Stomach smooth muscle (tissue), 2 donors: Measurements from ENCODE around the gene FARP1.

Source experiments
- H3K27ac ChIP-seq: one replicate; pipeline ENCODE4 v1.7.0; 2013; ENCODE audit warnings: mild to moderate bottlenecking, low read length, inconsistent platforms
- H3K27me3 ChIP-seq, 2 donors: one replicate each; pipeline ENCODE4 v1.7.0; 2013; ENCODE audit warnings: low read length in 2 of 2; ENCODE audit not compliant: insufficient read depth in 2 of 2, control insufficient read depth in 1 of 2
- H3K36me3 ChIP-seq, 2 donors: one replicate each; pipeline ENCODE4 v1.7.0; 2013; ENCODE audit warnings: low read length in 2 of 2; ENCODE audit not compliant: control insufficient read depth in 2 of 2, insufficient read depth in 2 of 2
- H3K4me1 ChIP-seq: one replicate; pipeline ENCODE4 v1.7.0; 2013; ENCODE audit warnings: low read length; ENCODE audit not compliant: control insufficient read depth, insufficient read depth
- H3K4me3 ChIP-seq, 2 donors: one replicate each; pipeline ENCODE4 v1.7.0; 2013; ENCODE audit warnings: low read length in 2 of 2
- H3K9ac ChIP-seq, 2 donors: one replicate each; pipeline ENCODE4 v1.7.0; 2013; ENCODE audit warnings: low read length in 2 of 2, mild to moderate bottlenecking in 1 of 2
- H3K9me3 ChIP-seq, 2 donors: one replicate each; pipeline ENCODE4 v1.7.0; 2013; ENCODE audit warnings: low read length in 2 of 2; ENCODE audit not compliant: control insufficient read depth in 2 of 2
- donor health status: healthy.
- donor health status: Pancreatic carcinoma.

FARP1 gene

DNA sequence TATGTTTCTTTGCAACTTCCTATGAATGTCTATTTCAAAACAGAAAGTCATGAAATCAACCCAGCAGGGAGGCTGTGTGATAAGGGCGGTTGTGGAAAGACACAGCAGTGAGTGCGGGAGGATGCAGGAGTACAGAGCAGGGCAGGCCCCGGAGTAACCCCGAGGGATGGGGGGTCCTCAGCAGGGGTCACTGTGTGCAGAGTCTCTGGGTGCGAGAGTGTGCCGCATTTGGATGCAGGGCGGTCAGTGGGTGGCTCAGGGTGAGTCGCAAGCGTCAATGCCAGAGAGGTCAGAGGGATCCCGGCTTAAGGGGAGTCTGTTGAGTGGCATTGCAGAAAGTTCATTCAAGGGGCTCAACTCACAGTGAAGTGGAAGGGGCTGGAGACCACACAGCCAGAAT, 286.2 kb downstream of the FARP1 start:
- no peaks in the 10 kb centered on the region for H3K27me3 ChIP-seq
- H3K9ac ChIP-seq: no peak overlapping the region
- no peak overlapping the region for H3K4me3 ChIP-seq
- H3K4me1 ChIP-seq: no peaks in the 10 kb centered on the region
- peaks cover 11 to 22% of the 10 kb centered on the region in 2 donors for H3K36me3 ChIP-seq
- H3K9me3 ChIP-seq: no peaks in the 10 kb centered on the region
- H3K27ac ChIP-seq: no peak overlapping the region

DNA sequence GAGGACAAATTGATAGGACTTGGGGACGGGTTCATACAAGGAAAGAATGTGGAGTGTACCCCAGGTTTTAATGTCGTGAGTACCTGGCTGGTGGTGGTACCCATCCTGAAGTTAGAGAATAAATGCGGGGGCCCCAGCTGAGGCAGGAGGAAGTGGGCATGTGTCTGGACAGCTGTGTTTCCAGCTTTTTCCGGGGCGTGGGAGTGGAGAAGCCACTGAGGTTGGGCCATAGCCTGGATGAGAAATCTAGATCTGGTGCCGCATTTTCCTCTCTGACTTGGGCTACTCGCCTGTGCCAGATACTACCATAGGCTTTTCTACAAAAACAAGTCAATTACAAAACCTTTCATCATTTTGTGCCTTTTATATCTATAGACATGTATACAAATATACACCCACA, 286.6 kb downstream of the FARP1 start:
- Histone ChIP-seq H3K4me1 (no peaks in the 10 kb centered on the region), H3K9ac (no peak overlapping the region), H3K4me3 (no peak overlapping the region), H3K36me3 (peaks cover 11 to 19% of the 10 kb centered on the region in 2 donors), H3K27ac (no peak overlapping the region), H3K27me3 (no peaks in the 10 kb centered on the region), H3K9me3 (no peaks in the 10 kb centered on the region)

DNA sequence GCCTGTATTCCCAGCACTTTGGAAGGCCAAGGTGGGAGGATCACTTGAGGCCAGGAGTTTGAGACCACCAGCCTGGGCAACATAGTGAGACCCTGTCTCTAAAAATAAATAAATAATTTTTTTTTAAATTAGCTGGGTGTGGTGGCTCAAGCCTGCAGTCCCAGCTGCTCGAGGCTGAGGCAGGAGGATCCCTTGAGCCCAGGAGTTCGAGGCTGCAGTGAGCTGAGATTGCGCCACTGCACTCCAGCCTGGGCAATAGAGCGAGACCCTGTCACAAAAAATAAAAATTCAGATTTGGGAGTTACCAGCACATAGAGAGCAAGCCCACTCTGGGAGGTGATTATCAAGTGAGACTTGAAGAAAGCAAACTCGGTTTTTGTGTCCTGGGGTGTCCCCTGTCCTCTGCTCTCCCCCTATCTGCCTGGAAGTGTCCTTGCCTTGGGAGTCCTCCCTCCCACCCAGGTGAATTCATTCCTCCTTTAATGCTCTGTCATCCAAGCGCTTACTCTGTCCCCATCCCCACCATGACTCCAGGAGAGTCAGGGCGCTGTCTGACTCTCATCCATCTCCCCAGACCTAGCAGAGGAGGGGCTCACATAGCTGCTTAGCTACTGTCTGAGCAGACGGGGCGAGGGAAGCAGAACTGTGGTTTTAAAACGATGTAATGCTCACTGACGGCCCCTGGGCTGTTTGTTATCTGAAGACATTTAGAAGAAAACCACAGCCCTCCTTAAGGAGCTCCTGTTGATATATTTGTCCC, 287.3 kb downstream of the FARP1 start:
- Histone ChIP-seq H3K9me3 (no peaks in the 10 kb centered on the region), H3K4me3 (no peak overlapping the region), H3K36me3 (peaks cover 11 to 19% of the 10 kb centered on the region in 2 donors), H3K4me1 (no peaks in the 10 kb centered on the region), H3K27me3 (no peaks in the 10 kb centered on the region), H3K9ac (no peak overlapping the region), H3K27ac (no peak overlapping the region)

DNA sequence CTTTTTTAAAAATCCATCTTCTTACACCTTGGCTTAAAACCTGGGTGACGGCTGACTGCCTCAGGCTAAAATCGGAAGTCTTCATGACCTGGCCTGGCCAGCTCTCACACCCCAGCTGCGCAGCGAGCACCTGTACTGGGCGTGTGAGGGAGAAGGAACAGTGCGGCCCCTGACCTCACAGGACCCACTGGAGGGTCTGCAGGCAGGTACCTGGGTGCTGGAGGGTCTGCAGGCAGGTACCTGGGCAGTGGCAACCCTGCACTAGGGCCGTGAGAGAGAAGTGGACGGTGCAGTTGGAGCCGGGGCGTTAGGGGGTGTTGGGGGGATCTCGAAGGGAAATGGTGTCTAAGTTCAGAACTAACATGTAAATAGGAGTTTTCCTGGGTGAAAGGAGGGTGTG, 289.7 kb downstream of the FARP1 start:
- no peak overlapping the region for H3K4me3 ChIP-seq
- H3K9ac ChIP-seq: no peak overlapping the region
- H3K27me3 ChIP-seq: no peaks in the 10 kb centered on the region
- no peaks in the 10 kb centered on the region for H3K9me3 ChIP-seq
- H3K4me1 ChIP-seq: no peaks in the 10 kb centered on the region
- H3K27ac ChIP-seq: no peak overlapping the region
- peaks cover 11 to 18% of the 10 kb centered on the region in 2 donors for H3K36me3 ChIP-seq

DNA sequence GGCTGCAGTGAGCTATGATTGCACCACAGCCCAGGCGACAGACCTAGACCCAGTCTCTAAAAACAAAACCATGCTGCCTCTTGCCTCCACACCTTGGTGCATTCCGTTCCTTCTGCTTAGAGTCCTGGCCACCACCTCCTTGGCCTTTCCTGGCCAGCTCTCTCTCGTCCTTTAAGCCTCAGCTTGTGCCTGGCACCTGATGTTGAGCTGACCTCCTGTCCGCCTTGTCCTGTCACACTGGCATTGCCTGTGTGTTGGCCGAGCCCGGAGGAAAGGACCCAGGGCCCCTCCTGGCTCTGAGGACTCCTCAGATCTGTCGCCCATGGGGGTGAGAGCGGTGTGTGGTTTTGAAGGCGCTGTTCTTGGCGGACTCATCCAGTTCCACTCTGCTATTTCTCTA, 290.8 kb downstream of the FARP1 start:
- Histone ChIP-seq H3K27ac (no peak overlapping the region), H3K9me3 (no peaks in the 10 kb centered on the region), H3K27me3 (no peaks in the 10 kb centered on the region), H3K36me3 (peaks cover 5 to 17% of the 10 kb centered on the region in 2 donors), H3K9ac (no peak overlapping the region), H3K4me3 (no peak overlapping the region), H3K4me1 (no peaks in the 10 kb centered on the region)

DNA sequence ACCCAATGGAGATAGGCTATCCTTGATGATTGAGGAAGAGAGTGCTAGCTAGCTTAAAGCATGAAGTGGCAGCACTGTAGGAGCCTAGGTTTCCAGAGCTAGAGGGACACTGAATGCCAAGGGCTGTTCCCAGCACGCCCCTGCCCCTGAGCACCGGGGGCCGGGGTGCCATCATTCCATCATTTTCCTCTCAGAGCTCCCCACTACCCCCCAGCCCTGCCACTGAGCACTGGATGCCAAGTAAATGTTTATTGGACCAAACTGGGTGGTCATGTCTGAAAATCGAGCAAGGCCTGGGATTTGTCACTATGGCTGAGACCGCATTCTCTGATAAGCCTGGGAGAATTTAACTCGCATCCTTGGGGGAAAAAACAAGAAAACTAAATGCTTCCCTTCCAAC, 291.2 kb downstream of the FARP1 start:
- no peaks in the 10 kb centered on the region for H3K4me1 ChIP-seq
- no peak overlapping the region for H3K27ac ChIP-seq
- no peaks in the 10 kb centered on the region for H3K27me3 ChIP-seq
- no peak overlapping the region for H3K4me3 ChIP-seq
- no peaks in the 10 kb centered on the region for H3K9me3 ChIP-seq
- no peak overlapping the region for H3K9ac ChIP-seq
- H3K36me3 ChIP-seq: peaks cover 3 to 19% of the 10 kb centered on the region in 2 donors

DNA sequence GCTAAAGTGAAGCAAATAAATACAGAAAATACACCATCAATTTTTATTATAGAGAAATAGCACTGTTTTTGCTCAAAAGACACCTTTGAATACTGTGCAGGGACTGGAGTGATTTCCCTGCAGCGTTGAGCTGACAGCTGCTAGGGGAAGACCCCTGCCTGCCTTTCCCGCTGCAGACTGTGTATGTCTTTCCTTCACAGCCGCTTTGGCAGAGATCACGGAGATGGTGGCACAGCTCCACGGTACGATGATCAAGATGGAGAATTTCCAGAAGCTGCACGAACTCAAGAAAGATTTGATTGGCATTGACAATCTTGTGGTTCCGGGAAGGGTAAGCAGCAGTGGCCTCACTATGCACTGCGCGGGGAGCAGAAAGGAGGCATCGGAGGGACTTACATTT, 292.5 kb downstream of the FARP1 start:
- Histone ChIP-seq H3K9me3 (no peaks in the 10 kb centered on the region), H3K4me3 (no peak overlapping the region), H3K9ac (no peak overlapping the region), H3K27me3 (no peaks in the 10 kb centered on the region), H3K27ac (no peak overlapping the region), H3K36me3 (peaks cover 6 to 27% of the 10 kb centered on the region in 2 donors), H3K4me1 (no peaks in the 10 kb centered on the region)

DNA sequence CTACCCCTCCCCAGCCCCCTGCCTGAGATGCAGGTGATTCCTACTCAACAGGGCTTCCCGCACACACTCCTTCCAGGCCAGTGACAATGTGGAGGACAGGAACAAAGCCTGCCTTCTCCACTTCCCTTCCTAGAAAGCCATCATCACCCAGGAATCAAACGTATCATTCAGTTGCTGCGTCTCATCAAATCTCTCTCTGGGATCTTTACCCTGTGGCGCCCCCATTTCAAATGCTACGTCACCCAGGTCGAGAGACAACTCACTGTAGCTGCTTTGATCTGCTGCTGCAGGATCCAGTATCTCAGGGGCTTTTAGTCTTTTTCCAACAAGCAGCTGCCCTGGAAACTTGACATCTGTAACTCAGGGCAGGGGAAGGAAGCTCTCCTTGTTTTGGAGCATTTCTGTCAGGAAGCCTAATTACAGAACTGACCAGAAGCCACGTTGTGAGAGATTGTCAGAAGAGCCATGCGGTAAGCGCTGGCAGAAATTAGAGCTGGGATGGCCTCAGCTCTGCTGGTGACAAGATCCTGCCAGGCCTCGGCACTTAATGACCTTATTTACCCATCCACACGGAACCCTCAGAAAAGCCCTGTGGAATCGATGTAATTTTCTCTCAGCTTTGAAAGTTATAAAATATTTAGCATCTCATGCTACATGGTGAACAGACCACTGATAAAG, 293.5 kb downstream of the FARP1 start:
- H3K9ac ChIP-seq: no peak overlapping the region
- H3K36me3 ChIP-seq: peaks cover 7 to 30% of the 10 kb centered on the region in 2 donors

DNA sequence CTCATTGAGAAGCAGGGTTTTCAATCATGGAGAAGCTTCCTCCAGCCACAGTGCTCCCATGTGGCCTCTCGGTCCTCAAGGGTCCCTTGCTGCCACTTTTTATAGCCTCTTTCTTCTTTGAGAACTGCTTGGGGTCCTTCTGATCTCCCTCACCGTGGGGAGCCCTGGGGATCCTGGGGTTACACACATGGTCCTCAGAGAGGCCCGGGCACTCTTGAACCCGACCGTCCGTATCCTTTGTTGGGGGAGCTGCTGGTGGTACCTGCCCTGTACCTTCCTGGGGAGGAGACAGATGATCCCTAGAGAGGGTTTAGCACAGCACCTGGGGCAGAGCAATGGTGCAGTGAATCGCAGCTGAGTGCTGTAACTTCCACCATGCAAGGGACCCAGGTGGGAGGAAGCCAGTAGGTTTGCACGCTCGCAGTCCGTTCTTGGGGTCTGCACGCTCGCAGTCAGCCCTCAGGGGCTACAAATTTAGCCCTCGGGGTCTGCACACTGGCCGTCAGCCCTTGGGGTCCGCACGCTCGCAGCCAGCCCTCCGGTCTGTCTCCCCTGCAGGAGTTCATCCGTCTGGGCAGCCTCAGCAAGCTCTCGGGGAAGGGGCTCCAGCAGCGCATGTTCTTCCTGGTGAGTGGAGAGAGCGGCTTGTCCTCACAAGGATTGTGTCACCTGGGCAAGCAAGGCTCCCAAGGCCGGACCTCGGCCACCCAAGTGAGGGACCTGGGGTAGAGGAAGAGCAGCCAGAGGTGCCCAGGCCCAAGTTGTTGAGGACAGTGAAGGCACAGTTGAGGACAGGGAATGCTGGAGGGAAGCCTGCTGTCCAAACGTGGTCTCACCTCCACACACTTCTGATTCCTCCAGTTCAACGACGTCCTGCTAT, 295.6 kb downstream of the FARP1 start:
- no peak overlapping the region for H3K4me3 ChIP-seq

More for the DNA sequence above, 293.5 kb downstream of the FARP1 start:
- Histone ChIP-seq H3K27me3 (no peaks in the 10 kb centered on the region), H3K9me3 (no peaks in the 10 kb centered on the region), H3K4me1 (no peaks in the 10 kb centered on the region), H3K4me3 (no peak overlapping the region), H3K27ac (no peak overlapping the region)

DNA sequence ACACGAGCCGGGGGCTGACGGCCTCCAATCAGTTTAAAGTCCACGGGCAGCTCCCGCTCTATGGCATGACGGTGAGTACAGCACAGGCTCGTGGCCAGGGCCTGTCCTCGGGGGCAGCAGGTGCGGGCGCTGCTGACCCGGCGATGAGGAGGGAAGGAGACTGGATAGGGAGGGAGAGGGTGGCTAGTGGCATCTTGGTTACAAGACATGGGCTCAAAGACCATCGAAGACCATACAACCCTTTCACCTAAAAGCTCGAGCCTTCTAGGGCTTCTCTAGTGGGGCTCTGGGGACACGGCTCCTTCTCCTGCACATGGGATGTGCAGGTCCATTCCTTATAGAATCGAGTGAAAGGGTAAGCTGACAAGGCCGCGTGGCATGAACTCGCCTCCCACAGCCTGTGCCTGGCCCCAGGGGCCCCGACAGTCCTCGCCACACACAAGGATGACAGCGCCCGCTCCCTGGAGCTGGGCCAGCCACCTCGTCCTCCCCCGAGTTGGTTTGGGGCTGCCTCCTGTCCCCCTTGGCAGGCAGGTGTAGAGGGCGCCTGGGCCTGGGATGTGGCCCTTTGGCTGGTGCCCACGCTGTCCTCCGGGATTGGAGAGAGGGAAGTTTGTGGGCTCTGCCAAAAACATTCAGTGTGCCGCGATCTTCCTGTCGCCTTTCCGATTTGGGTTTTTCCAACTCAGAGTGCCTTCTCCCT, 296.4 kb downstream of the FARP1 start:
- H3K4me3 ChIP-seq: no peak overlapping the region
- H3K4me1 ChIP-seq: no peaks in the 10 kb centered on the region
- H3K27ac ChIP-seq: no peak overlapping the region
- no peak overlapping the region for H3K9ac ChIP-seq
- no peaks in the 10 kb centered on the region for H3K9me3 ChIP-seq
- no peaks in the 10 kb centered on the region for H3K27me3 ChIP-seq
- peaks cover 5 to 23% of the 10 kb centered on the region in 2 donors for H3K36me3 ChIP-seq

More for the DNA sequence above, 295.6 kb downstream of the FARP1 start:
- no peak overlapping the region for H3K9ac ChIP-seq
- no peaks in the 10 kb centered on the region for H3K9me3 ChIP-seq
- no peaks in the 10 kb centered on the region for H3K4me1 ChIP-seq
- H3K27ac ChIP-seq: no peak overlapping the region
- peaks cover 5 to 23% of the 10 kb centered on the region in 2 donors for H3K36me3 ChIP-seq
- no peaks in the 10 kb centered on the region for H3K27me3 ChIP-seq
